ENCODE data around the gene PDE9A. TPM values are rescaled to one million over a fixed set of nuclear protein-coding genes. Genes with fewer than 3 reads are reported as not detected.

The PDE9A gene
- total RNA-seq, 4 donors from 2014 or later: 26.7 to 30.6 (median 28.7) TPM

GRCh38 chr21:42632771-42633690 is 20.4 kb upstream of the PDE9A start:
- 88 to 93% methylated on average over 21 of the region's 21 CpGs for WGBS, 2 donors
- Histone ChIP-seq H3K27ac (no peak overlapping the region), H3K4me1 (peaks cover 0 to 18% (median 4%) of the 10 kb centered on the region in 4 donors), H3K27me3 (peaks cover 0 to 7% of the 10 kb centered on the region in 2 donors), H3K4me3 (no peak overlapping the region), H3K36me3 (no peaks in the 10 kb centered on the region), H3K9me3 (no peaks in the 10 kb centered on the region)
- TF ChIP-seq CTCF (IDR thresholded peaks at IDR 0.05): no peak
- TF ChIP-seq POLR2A (IDR thresholded peaks at IDR 0.05): no peak
- no peak for TF ChIP-seq EP300 (IDR thresholded peaks at IDR 0.05)
- no peak for DNase-seq (ENCODE audit: low spot score in 2 of 2)

GRCh38 chr21:42633858-42634257 is 19.6 kb upstream of the PDE9A start:
- no peak overlapping the region for H3K27ac ChIP-seq
- TF ChIP-seq EP300 (IDR thresholded peaks at IDR 0.05): no peak
- TF ChIP-seq POLR2A (IDR thresholded peaks at IDR 0.05): no peak
- no peak for TF ChIP-seq CTCF (IDR thresholded peaks at IDR 0.05)
- no peak for DNase-seq (ENCODE audit: low spot score in 2 of 2)

GRCh38 chr21:42635848-42636519 is 17.4 kb upstream of the PDE9A start:
- WGBS, 2 donors: 84 to 86% methylated on average over 5 to 6 of the region's 6 CpGs
- H3K4me1 ChIP-seq: peaks cover 0 to 32% (median 8%) of the 10 kb centered on the region in 4 donors
- peaks cover 0 to 18% of the 10 kb centered on the region in 2 donors for H3K27me3 ChIP-seq
- no peak overlapping the region for H3K4me3 ChIP-seq
- H3K9me3 ChIP-seq: no peaks in the 10 kb centered on the region
- peak overlapping the region in 2 of 4 donors; percentile 5 to 66 for H3K27ac ChIP-seq
- no peak for DNase-seq (ENCODE audit: low spot score in 2 of 2)
- no peak for TF ChIP-seq EP300 (IDR thresholded peaks at IDR 0.05)
- no peak for TF ChIP-seq CTCF (IDR thresholded peaks at IDR 0.05)
- TF ChIP-seq POLR2A (IDR thresholded peaks at IDR 0.05): no peak
- H3K36me3 ChIP-seq: no peaks in the 10 kb centered on the region

More at GRCh38 chr21:42633858-42634257, 19.6 kb upstream of the PDE9A start:
- WGBS, 2 donors: 90 to 93% methylated on average over 10 of the region's 10 CpGs
- Histone ChIP-seq H3K36me3 (no peaks in the 10 kb centered on the region), H3K9me3 (no peaks in the 10 kb centered on the region), H3K4me3 (no peak overlapping the region), H3K4me1 (peaks cover 0 to 22% (median 4%) of the 10 kb centered on the region in 4 donors), H3K27me3 (peaks cover 0 to 9% of the 10 kb centered on the region in 2 donors)

- no peak for TF ChIP-seq CTCF (IDR thresholded peaks at IDR 0.05)
- peak in 1 of 2 donors; percentile 77 for TF ChIP-seq EP300 (IDR thresholded peaks at IDR 0.05)
- TF ChIP-seq POLR2A (IDR thresholded peaks at IDR 0.05): no peak
- Histone ChIP-seq H3K4me1 (peaks cover 0 to 39% (median 10%) of the 10 kb centered on the region in 4 donors), H3K9me3 (no peaks in the 10 kb centered on the region), H3K27ac (peak overlapping the region in 2 of 4 donors; percentile 5 to 66), H3K4me3 (no peak overlapping the region), H3K36me3 (no peaks in the 10 kb centered on the region), H3K27me3 (peaks cover 0 to 18% of the 10 kb centered on the region in 2 donors)
- 36 to 44% methylated on average over 10 of the region's 10 CpGs for WGBS, 2 donors
- no peak for DNase-seq (ENCODE audit: low spot score in 2 of 2)
Observed at GRCh38 chr21:42636520-42637266, 16.7 kb upstream of the PDE9A start.
